ENCODE data around the gene MCTP1.

- TF ChIP-seq, protein P1, sequence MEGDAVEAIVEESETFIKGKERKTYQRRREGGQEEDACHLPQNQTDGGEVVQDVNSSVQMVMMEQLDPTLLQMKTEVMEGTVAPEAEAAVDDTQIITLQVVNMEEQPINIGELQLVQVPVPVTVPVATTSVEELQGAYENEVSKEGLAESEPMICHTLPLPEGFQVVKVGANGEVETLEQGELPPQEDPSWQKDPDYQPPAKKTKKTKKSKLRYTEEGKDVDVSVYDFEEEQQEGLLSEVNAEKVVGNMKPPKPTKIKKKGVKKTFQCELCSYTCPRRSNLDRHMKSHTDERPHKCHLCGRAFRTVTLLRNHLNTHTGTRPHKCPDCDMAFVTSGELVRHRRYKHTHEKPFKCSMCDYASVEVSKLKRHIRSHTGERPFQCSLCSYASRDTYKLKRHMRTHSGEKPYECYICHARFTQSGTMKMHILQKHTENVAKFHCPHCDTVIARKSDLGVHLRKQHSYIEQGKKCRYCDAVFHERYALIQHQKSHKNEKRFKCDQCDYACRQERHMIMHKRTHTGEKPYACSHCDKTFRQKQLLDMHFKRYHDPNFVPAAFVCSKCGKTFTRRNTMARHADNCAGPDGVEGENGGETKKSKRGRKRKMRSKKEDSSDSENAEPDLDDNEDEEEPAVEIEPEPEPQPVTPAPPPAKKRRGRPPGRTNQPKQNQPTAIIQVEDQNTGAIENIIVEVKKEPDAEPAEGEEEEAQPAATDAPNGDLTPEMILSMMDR (optimal IDR thresholded peaks at IDR 0.05 in 1 of 3, IDR thresholded peaks at IDR 0.05 in 1 of 3, conservative IDR thresholded peaks at IDR 0.05 in 1 of 3; ENCODE audit: extremely low read depth in 1 of 3, insufficient read depth in 2 of 3, low read length in 3 of 3): no peak
- no peak for TF ChIP-seq EZH2 (IDR thresholded peaks at IDR 0.05; ENCODE audit: low read length)
Measured at GRCh38 chr5:94711785-94712184, 573.1 kb downstream of the MCTP1 start.
